Parathyroid adenoma (tissue), 2 donors: Measurements from ENCODE around the gene SLC24A4.

Source experiments
- H2AFZ ChIP-seq: fragments of 300-600 bp; sonication (generic); one replicate; pipeline ENCODE4 v1.7.0; 2017; ENCODE audit warnings: antibody characterized with exemption, mild to moderate bottlenecking
- H3K27ac ChIP-seq: fragments of 300-600 bp; sonication (generic); one replicate; pipeline ENCODE4 v1.7.0; 2017
- H3K27me3 ChIP-seq: fragments of 300-600 bp; sonication (generic); one replicate; pipeline ENCODE4 v1.7.0; 2017; ENCODE audit warnings: low read length; ENCODE audit not compliant: control insufficient read depth, insufficient read depth
- H3K36me3 ChIP-seq: fragments of 300-600 bp; sonication (generic); one replicate; pipeline ENCODE4 v1.7.0; 2017; ENCODE audit warnings: low read length; ENCODE audit not compliant: control insufficient read depth, insufficient read depth
- H3K4me1 ChIP-seq: fragments of 300-600 bp; sonication (generic); one replicate; pipeline ENCODE4 v1.7.0; 2017; ENCODE audit warnings: control low read depth
- H3K4me2 ChIP-seq: fragments of 300-600 bp; sonication (generic); one replicate; pipeline ENCODE4 v1.7.0; 2017; ENCODE audit warnings: low read length
- H3K4me3 ChIP-seq: fragments of 300-600 bp; sonication (generic); one replicate; pipeline ENCODE4 v1.7.0; 2017; ENCODE audit warnings: low read depth, low read length
- H3K79me2 ChIP-seq: fragments of 300-600 bp; sonication (generic); one replicate; pipeline ENCODE4 v1.7.0; 2017; ENCODE audit warnings: control low read depth
- H3K9ac ChIP-seq: fragments of 300-600 bp; sonication (generic); one replicate; pipeline ENCODE4 v1.7.0; 2017; ENCODE audit warnings: mild to moderate bottlenecking
- H3K9me3 ChIP-seq: fragments of 300-600 bp; sonication (generic); one replicate; pipeline ENCODE4 v1.7.0; 2017; ENCODE audit warnings: low read length; ENCODE audit not compliant: control insufficient read depth
- CTCF ChIP-seq: fragments of 300-600 bp; sonication (generic); IDR thresholded peaks from one replicate; pipeline ENCODE4 v1.7.0; 2017; ENCODE audit warnings: antibody characterized with exemption, mild to moderate bottlenecking
- donor health status: primary hyperparathyroidism.

The SLC24A4 gene

GRCh38 chr14:92323011-92323915 is at the start of gene SLC24A4:
SLC24A4 (plus strand) TSS chr14:92323165; CDS start chr14:92323831, 666 bp downstream.
- peak within 1 kb of the TSS; percentile 66 for H2AFZ ChIP-seq
- H3K9ac ChIP-seq, result no peak within 1 kb of the TSS
- no peaks in the 10 kb centered on the region for H3K36me3 ChIP-seq
- H3K4me1 ChIP-seq, result no peaks in the 10 kb centered on the region
- H3K79me2 ChIP-seq, result no peaks in the 10 kb centered on the region
- no peak for TF ChIP-seq CTCF
- H3K4me2 ChIP-seq, result peak within 1 kb of the TSS; percentile 67
- no peaks in the 10 kb centered on the region for H3K27me3 ChIP-seq
- no peak within 1 kb of the TSS for H3K27ac ChIP-seq
- no peaks in the 10 kb centered on the region for H3K9me3 ChIP-seq
- peak within 1 kb of the TSS; percentile 10 for H3K4me3 ChIP-seq

- no peak overlapping the region for H3K9ac ChIP-seq
- H3K4me2 ChIP-seq, result no peak overlapping the region
- H3K9me3 ChIP-seq, result no peaks in the 10 kb centered on the region
- H3K36me3 ChIP-seq, result no peaks in the 10 kb centered on the region
- H2AFZ ChIP-seq, result no peak overlapping the region
- no peak overlapping the region for H3K27ac ChIP-seq
- no peak for TF ChIP-seq CTCF
- H3K79me2 ChIP-seq, result no peaks in the 10 kb centered on the region
- no peak overlapping the region for H3K4me3 ChIP-seq
- H3K27me3 ChIP-seq, result no peaks in the 10 kb centered on the region
- H3K4me1 ChIP-seq, result no peaks in the 10 kb centered on the region
Observed at GRCh38 chr14:92273166-92273565, 49.8 kb upstream of the SLC24A4 start.

GRCh38 chr14:92274055-92274454 is 48.9 kb upstream of the SLC24A4 start:
- Histone ChIP-seq H3K27me3 (no peaks in the 10 kb centered on the region), H2AFZ (no peak overlapping the region), H3K4me2 (no peak overlapping the region), H3K79me2 (no peaks in the 10 kb centered on the region), H3K9ac (no peak overlapping the region), H3K4me3 (no peak overlapping the region), H3K9me3 (no peaks in the 10 kb centered on the region), H3K27ac (no peak overlapping the region), H3K36me3 (no peaks in the 10 kb centered on the region), H3K4me1 (no peaks in the 10 kb centered on the region)
- no peak for TF ChIP-seq CTCF

GRCh38 chr14:92276074-92276473 is 46.9 kb upstream of the SLC24A4 start:
- H3K27ac ChIP-seq, result no peak overlapping the region
- no peak overlapping the region for H2AFZ ChIP-seq
- no peak overlapping the region for H3K9ac ChIP-seq
- no peaks in the 10 kb centered on the region for H3K79me2 ChIP-seq
- H3K4me3 ChIP-seq, result no peak overlapping the region
- H3K4me1 ChIP-seq, result no peaks in the 10 kb centered on the region
- H3K4me2 ChIP-seq, result no peak overlapping the region
- H3K36me3 ChIP-seq, result no peaks in the 10 kb centered on the region
- H3K9me3 ChIP-seq, result no peaks in the 10 kb centered on the region
- TF ChIP-seq CTCF, result no peak
- H3K27me3 ChIP-seq, result no peaks in the 10 kb centered on the region

- no peak overlapping the region for H3K4me3 ChIP-seq
- no peaks in the 10 kb centered on the region for H3K79me2 ChIP-seq
- no peak for TF ChIP-seq CTCF
- no peak overlapping the region for H2AFZ ChIP-seq
- no peaks in the 10 kb centered on the region for H3K36me3 ChIP-seq
- H3K9me3 ChIP-seq, result no peaks in the 10 kb centered on the region
- H3K4me2 ChIP-seq, result no peak overlapping the region
- no peak overlapping the region for H3K27ac ChIP-seq
- H3K4me1 ChIP-seq, result no peaks in the 10 kb centered on the region
- no peak overlapping the region for H3K9ac ChIP-seq
- no peaks in the 10 kb centered on the region for H3K27me3 ChIP-seq
Observed at GRCh38 chr14:92277031-92277430, 45.9 kb upstream of the SLC24A4 start.
